HepG2 (cell line): ENCODE data around the gene ZNRF3. TPM values are rescaled to one million over a fixed set of nuclear protein-coding genes. Genes with fewer than 3 reads are reported as not detected.

Experiments used
- CEBPZ ChIP-seq: IDR thresholded peaks from 2 replicates; pipeline ENCODE4 v1.6.1; 2012; ENCODE audit warnings: low read length, improper control_type of control experiment
- DPF2 ChIP-seq: sonication (generic); formaldehyde crosslinking; IDR thresholded peaks from 2 replicates; pipeline ENCODE4 v1.4.0; 2020; ENCODE audit warnings: mild to moderate bottlenecking, low read depth, missing genetic modification reagents, borderline replicate concordance
- EP300 ChIP-seq, 3 experiments: sonication (generic) in 1 of 3; formaldehyde crosslinking in 1 of 3; IDR thresholded peaks; 2 replicates each; pipeline versions ENCODE4 v1.5.1 to v1.6.1; 2011 to 2020; ENCODE audit warnings: low read depth in 2 of 3, low read length in 2 of 3, borderline replicate concordance in 1 of 3, improper control_type of control experiment in 1 of 3, mild to moderate bottlenecking in 1 of 3, missing genetic modification reagents in 1 of 3, moderate library complexity in 1 of 3
- HMGXB3 ChIP-seq: sonication (generic); formaldehyde crosslinking; IDR thresholded peaks from 2 replicates; pipeline ENCODE4 v1.4.0; 2020; ENCODE audit warnings: missing genetic modification reagents, borderline replicate concordance
- KDM4B ChIP-seq: sonication (generic); formaldehyde crosslinking; IDR thresholded peaks from 2 replicates; pipeline ENCODE4 v1.4.0; 2020; ENCODE audit warnings: missing genetic modification reagents
- MYC ChIP-seq: sonication (generic); formaldehyde crosslinking; IDR thresholded peaks from 2 replicates; pipeline ENCODE4 v1.9.0; 2021; ENCODE audit warnings: missing genetic modification reagents, borderline replicate concordance
- MYNN ChIP-seq: sonication (generic); formaldehyde crosslinking; IDR thresholded peaks from 2 replicates; pipeline ENCODE4 v1.4.0; 2020; ENCODE audit warnings: mild to moderate bottlenecking, low read depth, missing genetic modification reagents
- NCOA1 ChIP-seq: sonication (generic); formaldehyde crosslinking; IDR thresholded peaks from 2 replicates; pipeline ENCODE4 v1.9.0; 2021; ENCODE audit warnings: missing genetic modification reagents
- NCOA5 ChIP-seq: sonication (generic); formaldehyde crosslinking; IDR thresholded peaks from 2 replicates; pipeline ENCODE4 v1.4.0; 2020; ENCODE audit warnings: missing genetic modification reagents
- NR3C1 ChIP-seq: sonication (generic); formaldehyde crosslinking; IDR thresholded peaks from 2 replicates; pipeline ENCODE4 v1.4.0; 2020; ENCODE audit warnings: missing genetic modification reagents
- RBM22 ChIP-seq: fragments of 200-400 bp; formaldehyde crosslinking; optimal IDR thresholded peaks from 2 replicates; pipeline ENCODE3; 2017; ENCODE audit warnings: mild to moderate bottlenecking, low read length, moderate library complexity
- RORA ChIP-seq: sonication (generic); formaldehyde crosslinking; IDR thresholded peaks from 2 replicates; pipeline ENCODE4 v1.5.0; 2020; ENCODE audit warnings: mild to moderate bottlenecking, missing genetic modification reagents, moderate library complexity
- SMC3 ChIP-seq: IDR thresholded peaks from 2 replicates; pipeline ENCODE4 v1.6.1; 2011; ENCODE audit warnings: low read length, improper control_type of control experiment
- ZMAT5 ChIP-seq: sonication (generic); formaldehyde crosslinking; IDR thresholded peaks from 2 replicates; pipeline ENCODE4 v1.5.0; 2020; ENCODE audit warnings: mild to moderate bottlenecking, low read depth, missing genetic modification reagents, borderline replicate concordance
- ZNF546 ChIP-seq: sonication (generic); formaldehyde crosslinking; conservative IDR thresholded peaks from 2 replicates; pipeline ENCODE4 v1.8.1; 2023; ENCODE audit warnings: mild to moderate bottlenecking, missing genetic modification reagents
- ZNF577 ChIP-seq: sonication (generic); formaldehyde crosslinking; IDR thresholded peaks from 2 replicates; pipeline ENCODE4 v1.4.0; 2020; ENCODE audit warnings: mild to moderate bottlenecking, low read depth, missing genetic modification reagents, borderline replicate concordance
- ZNF747 ChIP-seq: sonication (generic); formaldehyde crosslinking; IDR thresholded peaks from 2 replicates; pipeline ENCODE4 v1.8.1; 2023; ENCODE audit warnings: missing genetic modification reagents, mild to moderate bottlenecking, borderline replicate concordance
- ZNF782 ChIP-seq: sonication (generic); formaldehyde crosslinking; IDR thresholded peaks from 2 replicates; pipeline ENCODE4 v1.4.0; 2020; ENCODE audit warnings: missing genetic modification reagents, mild to moderate bottlenecking, borderline replicate concordance
- polyA plus RNA-seq, 8 experiments: library from polyadenylated mRNA; depleted of rRNA in 3 of 8; stranded (reverse) in 7 of 8; unstranded in 1 of 8; fragments of >200 nt; fragmentation: Illumina TruSeq in 4 of 8; extraction: Trizol in 4 of 8; gene quantifications; 2 replicates each; pipeline versions ENCODE4 v1.2.1 to v1.2.3, GENCODE V29; 2011 to 2016; ENCODE audit warnings: low read depth in 4 of 8, missing spikeins in 1 of 8, mixed read lengths in 1 of 8; ENCODE audit not compliant: insufficient read depth in 1 of 8
- total RNA-seq, 5 experiments: library from RNA; depleted of rRNA; stranded (reverse); fragments of >200 nt; fragmentation: Illumina TruSeq; extraction: Trizol; gene quantifications; 2 replicates each; pipeline ENCODE4 v1.2.3, GENCODE V29; 2016; ENCODE audit warnings: low read depth in 1 of 5

The ZNRF3 gene
- total and polyA plus RNA-seq, 2 of the 13 experiments (the other 11 are each of a cell fraction or from before 2014, with no cell fraction given), result 20.3 to 36.7 TPM

GRCh38 chr22:29000641-29001040 is 117.3 kb downstream of the ZNRF3 start (continued):
- no peak for TF ChIP-seq CEBPZ
- no peak for TF ChIP-seq NR3C1
- no peak for TF ChIP-seq HMGXB3 (CRISPR knock-in tag)
- no peak for TF ChIP-seq ZNF546 (CRISPR knock-in tag)
- TF ChIP-seq MYC (CRISPR knock-in tag), result no peak
- no peak for TF ChIP-seq KDM4B (CRISPR knock-in tag)
- no peak for TF ChIP-seq ZNF577 (CRISPR knock-in tag)
- TF ChIP-seq MYNN, result no peak
- TF ChIP-seq ZNF747, result no peak
- no peak for TF ChIP-seq ZMAT5 (CRISPR knock-in tag)
- no peak for TF ChIP-seq DPF2 (CRISPR knock-in tag)
- TF ChIP-seq NCOA5 (CRISPR knock-in tag), result no peak
- TF ChIP-seq RORA, result no peak
- no peak for TF ChIP-seq EP300 (IDR thresholded peaks at IDR 0.05; ENCODE audit: low read depth in 2 of 2, low read length in 2 of 2)
- no peak for TF ChIP-seq EP300 (CRISPR knock-in tag; IDR thresholded peaks at IDR 0.05; ENCODE audit: borderline replicate concordance)
- no peak for TF ChIP-seq NCOA1 (CRISPR knock-in tag)
- TF ChIP-seq RBM22, result peak; percentile 77
- TF ChIP-seq SMC3, result no peak
- no peak for TF ChIP-seq ZNF782 (CRISPR knock-in tag)
